CD4-positive, alpha-beta T cell treated with Interleukin-21 for 1 hour (primary cell): ENCODE results near the gene ADD1.

Experiments used
- DNase-seq: peaks from one replicate; pipeline ENCODE4 v3.0.0-alpha.2; 2020

ADD1 gene

GRCh38 chr4:2837110-2837903 is 6.3 kb upstream of the ADD1 start:
- DNase-seq, result no peak

GRCh38 chr4:2837904-2838496 is 5.6 kb upstream of the ADD1 start:
- peak; percentile 81 for DNase-seq

DNA sequence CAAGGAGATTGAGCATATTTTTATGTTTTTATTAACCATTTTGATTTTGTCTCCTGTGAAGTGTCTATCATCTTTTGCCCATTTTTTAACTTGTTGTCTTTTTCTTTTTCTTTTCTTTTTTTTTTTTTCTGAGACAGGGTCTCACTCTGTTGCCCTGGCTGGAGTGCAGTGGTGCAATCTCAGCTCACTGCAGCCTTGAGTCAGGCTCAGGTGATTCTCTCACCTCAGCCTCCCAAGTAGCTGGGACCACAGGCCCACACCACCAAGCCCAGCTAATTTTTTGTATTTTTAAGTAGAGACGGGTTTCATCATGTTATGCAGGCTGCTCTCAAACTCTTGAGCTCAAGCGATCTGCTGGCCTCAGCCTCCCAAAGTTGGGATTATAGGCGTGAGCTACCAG is 4.6 kb upstream of the ADD1 start:
- DNase-seq, result no peak

DNA sequence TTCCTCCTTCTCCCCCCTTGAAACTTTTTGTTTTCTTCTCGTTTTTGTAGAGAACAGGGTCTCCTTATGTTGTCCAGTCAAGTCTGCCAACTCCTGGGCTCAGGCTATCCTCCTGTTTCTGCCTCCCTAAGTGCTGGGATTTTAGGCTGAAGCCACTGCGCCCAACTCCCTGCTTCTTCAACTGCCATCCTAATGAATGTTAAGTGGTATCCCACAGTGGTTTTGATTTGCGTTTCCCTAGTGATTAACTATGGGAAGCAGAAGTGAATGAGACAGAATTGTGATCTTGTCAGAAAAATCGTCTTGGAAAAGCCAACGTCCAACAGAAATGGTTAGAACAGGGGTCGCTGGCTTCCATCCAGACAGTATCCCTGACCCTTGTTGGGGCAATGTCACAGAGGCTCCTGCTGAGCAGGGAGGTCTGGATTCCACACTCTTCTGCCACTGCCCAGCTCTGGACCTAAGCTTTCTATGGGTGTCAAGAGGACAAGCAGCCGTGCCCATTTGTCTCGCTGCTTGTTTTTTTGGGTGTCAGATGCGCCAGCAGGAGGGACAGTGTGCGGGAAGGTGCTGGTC is 869 bp upstream of the ADD1 start:
- no peak for DNase-seq

- DNase-seq, result no peak
These were observed 419 bp downstream of the ADD1 start for GRCh38 chr4:2843941-2844584.

DNA sequence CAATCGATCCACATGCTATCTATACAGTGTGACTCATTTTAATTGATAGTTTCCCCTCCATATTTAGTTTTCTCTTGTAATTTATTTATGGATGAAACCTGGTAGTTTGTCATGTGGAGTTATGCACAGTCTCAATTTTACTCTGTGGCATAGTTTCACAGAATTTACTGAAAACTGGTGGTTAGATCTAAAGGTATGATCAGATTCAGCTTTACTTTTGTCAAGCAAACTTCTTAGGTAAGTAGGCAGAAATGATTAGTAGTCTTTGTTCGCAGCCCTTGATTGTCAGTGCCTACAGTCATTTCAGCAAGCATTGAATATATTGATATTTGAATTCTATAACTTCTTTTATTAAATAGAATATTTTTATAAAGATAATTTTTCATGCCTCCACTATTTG is 2.5 kb downstream of the ADD1 start:
- no peak for DNase-seq

DNA sequence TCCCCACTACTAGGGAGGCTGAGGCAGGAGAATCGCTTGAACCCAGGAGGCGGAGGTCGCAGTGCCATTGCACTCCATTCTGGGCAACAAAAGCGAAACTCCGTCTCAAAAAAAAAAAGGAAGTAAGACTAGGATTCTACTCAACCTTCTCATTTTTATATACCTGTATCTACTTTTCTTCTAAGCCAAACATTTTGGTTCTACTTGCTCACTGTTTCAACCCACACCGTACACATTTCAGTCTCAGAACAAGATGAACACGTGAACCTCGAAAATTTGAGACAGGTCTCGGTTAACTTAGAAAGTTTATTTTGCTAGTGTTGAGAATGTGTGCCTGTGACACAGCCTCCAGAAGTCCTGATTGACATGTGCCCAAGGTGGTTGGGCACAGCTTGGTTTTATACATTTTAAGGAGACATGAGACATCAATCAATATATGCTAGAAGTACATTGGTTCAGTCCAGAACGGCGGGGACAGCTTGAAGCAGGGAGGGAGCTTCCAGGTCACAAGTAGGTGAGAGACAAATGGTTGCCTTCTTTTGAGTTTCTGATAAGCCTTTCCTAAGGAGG is 3.7 kb downstream of the ADD1 start:
- no peak for DNase-seq

GRCh38 chr4:2848449-2848848 is 4.8 kb downstream of the ADD1 start:
- DNase-seq, result no peak

GRCh38 chr4:2849267-2850152 is 5.9 kb downstream of the ADD1 start:
- no peak for DNase-seq

DNA sequence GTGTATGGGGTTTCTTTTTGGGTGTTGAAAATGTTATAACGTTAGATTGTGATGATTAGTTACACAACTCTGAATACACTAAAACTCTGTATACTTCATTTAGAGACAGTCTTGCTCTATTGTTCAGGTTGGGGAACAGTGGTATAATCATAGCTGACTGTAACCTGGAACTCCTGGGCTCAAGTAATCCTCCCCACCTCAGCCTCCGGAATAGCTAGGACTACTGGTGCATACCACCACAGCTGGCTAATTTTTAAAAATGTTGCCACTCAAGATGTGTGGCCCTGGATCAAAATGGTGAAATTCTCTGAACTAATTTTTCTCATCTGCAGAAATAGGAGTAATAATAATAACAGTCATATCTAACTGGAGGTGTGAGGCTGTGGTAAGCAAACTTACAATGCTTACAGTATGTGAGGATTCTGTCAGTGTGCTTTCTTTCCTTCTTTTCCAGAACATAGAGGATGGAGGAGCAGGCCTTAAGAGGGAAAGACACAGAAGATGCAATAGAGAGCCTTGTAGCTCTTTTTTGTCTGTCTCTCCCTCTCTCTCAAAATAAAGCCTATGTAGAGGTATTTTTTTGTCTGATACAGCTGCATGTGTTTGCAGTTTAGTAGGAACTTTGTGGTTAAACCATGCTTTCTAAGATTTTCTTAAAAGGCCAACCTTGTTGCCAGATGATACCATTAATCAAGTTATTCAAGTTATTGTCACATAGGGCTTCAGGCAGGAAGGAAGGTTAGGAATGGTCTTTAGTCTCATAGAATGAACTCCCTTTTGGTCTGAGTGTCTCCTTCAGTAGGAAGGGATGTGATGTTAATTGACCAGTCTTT is 7.5 kb downstream of the ADD1 start:
- no peak for DNase-seq

DNA sequence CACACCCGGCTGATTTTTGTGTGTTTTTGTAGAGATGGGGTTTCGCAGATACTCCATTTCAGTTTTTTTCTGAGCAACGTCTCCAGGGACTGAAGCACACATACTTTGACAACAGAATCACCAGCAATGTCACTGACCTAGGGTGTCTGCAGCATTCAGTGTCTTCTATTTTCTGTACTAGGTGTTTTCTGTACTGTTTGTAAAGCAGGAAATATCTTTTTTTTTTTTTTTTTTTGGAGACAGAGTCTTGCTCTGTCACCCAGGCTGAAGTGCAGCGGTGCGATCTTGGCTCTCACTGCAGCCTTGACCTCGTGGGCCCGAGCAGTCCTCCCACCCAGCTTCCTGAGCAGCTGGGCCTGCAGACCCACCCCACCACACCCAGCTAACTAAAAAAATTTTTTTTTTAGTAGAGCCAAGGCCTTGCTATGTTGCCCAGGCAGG is 8.9 kb downstream of the ADD1 start:
- DNase-seq, result no peak

- DNase-seq, result no peak
These were observed 11.9 kb downstream of the ADD1 start for GRCh38 chr4:2855584-2855983.

DNA sequence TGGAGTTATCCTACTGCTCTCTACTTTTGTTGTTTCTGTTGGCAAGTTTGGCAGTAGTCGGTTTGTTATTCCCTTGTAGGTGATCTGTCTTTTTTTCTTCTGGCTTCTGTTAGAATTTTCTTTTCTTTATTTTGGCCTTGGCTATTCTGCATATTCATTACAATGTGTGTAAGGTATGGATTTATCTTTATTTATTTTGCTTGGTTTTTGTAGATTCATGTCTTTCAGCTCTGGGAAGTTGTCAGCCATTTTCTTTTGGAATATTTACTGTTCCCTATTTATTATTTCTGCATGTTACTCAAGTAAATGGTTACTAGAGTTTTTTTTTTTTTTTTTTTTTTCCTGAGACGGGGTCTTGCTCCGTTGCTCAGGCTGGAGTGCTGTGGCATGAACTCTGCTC is 12.6 kb downstream of the ADD1 start:
- no peak for DNase-seq

GRCh38 chr4:2857349-2857927 is 13.8 kb downstream of the ADD1 start:
- DNase-seq, result no peak

DNA sequence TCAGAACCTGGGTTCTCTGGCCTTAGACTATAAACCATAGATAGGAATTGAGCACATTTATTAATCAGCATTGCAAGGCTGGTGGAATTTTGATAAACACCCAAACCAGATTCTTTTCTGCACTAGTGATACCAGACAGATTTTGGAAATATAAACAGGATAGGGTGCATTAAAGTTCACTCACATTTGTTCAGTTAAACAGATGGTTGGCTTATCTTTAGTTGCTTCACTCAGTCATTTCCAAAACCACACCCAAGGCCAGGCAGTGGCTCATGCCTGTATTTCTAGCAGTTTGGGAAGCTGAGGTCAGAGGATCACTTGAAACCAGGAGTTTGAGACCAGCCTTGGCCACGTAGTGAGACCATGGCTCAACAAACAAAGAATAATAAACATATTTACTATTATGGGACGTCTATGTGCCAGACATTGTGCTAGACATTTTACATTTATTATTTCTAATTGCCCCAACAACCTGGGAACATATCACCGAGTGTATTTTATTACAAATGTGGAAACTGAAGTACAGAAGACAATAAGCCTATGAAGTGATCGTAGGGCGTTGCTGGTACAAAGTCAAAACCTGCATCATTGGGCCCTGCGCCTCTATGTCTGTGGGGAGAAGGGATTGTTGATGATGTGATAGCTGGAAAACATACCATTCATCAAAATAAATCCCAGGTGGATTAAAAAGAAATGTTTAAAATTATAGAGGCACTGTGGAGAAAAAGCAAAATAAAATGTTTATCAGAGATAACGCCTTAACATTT is 15.0 kb downstream of the ADD1 start:
- no peak for DNase-seq

- no peak for DNase-seq
These were observed 15.9 kb downstream of the ADD1 start for GRCh38 chr4:2859514-2859913.

- no peak for DNase-seq
These were observed 17.0 kb downstream of the ADD1 start for GRCh38 chr4:2860391-2861348.

GRCh38 chr4:2861631-2862436 is 18.2 kb downstream of the ADD1 start:
- DNase-seq, result no peak
